ENCODE measurements around the gene CENPL. TPM values are rescaled to one million over a fixed set of nuclear protein-coding genes. Genes with fewer than 3 reads are reported as not detected.

The CENPL gene
- 5.1 and 5.5 TPM in 2 replicates for total RNA-seq

- H3K4me3 ChIP-seq (ENCODE audit: low read depth, low read length) = peak within 1 kb of the TSS; percentile 67
- FAIRE-seq = peak; percentile 13
Measured at GRCh38 chr1:173824315-173825081, at the start of gene CENPL, which contains the start of gene DARS2. CENPL (minus strand) TSS chr1:173824883; CDS start chr1:173811299, 13,584 bp downstream. DARS2 (plus strand) TSS chr1:173824673; CDS start chr1:173825230, 557 bp downstream.

GRCh38 chr1:173871500-173871899, 46.8 kb upstream of the CENPL start:
- TF ChIP-seq CTCF (IDR thresholded peaks at IDR 0.05; ENCODE audit: insufficient read depth, low read length, severe bottlenecking) = no peak
- no peaks in the 10 kb centered on the region for H3K27me3 ChIP-seq (ENCODE audit: control insufficient read depth, insufficient read depth, low read length)
- FAIRE-seq (no peak), DNase-seq (ENCODE audit: low read depth) (no peak)
- H3K4me3 ChIP-seq (ENCODE audit: low read depth, low read length) = no peak overlapping the region
- H3K36me3 ChIP-seq (ENCODE audit: control insufficient read depth, insufficient read depth, low read length) = peaks cover 2% of the 10 kb centered on the region

More at GRCh38 chr1:173824315-173825081, at the start of gene CENPL, which contains the start of gene DARS2:
- no peaks in the 10 kb centered on the region for H3K36me3 ChIP-seq (ENCODE audit: control insufficient read depth, insufficient read depth, low read length)
- no peak for TF ChIP-seq CTCF (IDR thresholded peaks at IDR 0.05; ENCODE audit: insufficient read depth, low read length, severe bottlenecking)
- DNase-seq (ENCODE audit: low read depth) = peak; percentile 95
- no peaks in the 10 kb centered on the region for H3K27me3 ChIP-seq (ENCODE audit: control insufficient read depth, insufficient read depth, low read length)

- H3K4me3 ChIP-seq (ENCODE audit: low read depth, low read length) = no peak overlapping the region
- H3K27me3 ChIP-seq (ENCODE audit: control insufficient read depth, insufficient read depth, low read length) = no peaks in the 10 kb centered on the region
- no peak for DNase-seq (ENCODE audit: low read depth)
- no peak for FAIRE-seq
- H3K36me3 ChIP-seq (ENCODE audit: control insufficient read depth, insufficient read depth, low read length) = peaks cover 2% of the 10 kb centered on the region
- no peak for TF ChIP-seq CTCF (IDR thresholded peaks at IDR 0.05; ENCODE audit: insufficient read depth, low read length, severe bottlenecking)
Measured at GRCh38 chr1:173871091-173871490, 46.4 kb upstream of the CENPL start.

GRCh38 chr1:173870252-173871075, 45.8 kb upstream of the CENPL start:
- DNase-seq (ENCODE audit: low read depth) = no peak

GRCh38 chr1:173869021-173869359, 44.3 kb upstream of the CENPL start:
- DNase-seq (ENCODE audit: low read depth) = peak; percentile 44
- Histone ChIP-seq H3K27me3 (ENCODE audit: control insufficient read depth, insufficient read depth, low read length) (no peaks in the 10 kb centered on the region), H3K36me3 (ENCODE audit: control insufficient read depth, insufficient read depth, low read length) (peaks cover 11% of the 10 kb centered on the region), H3K4me3 (ENCODE audit: low read depth, low read length) (peak overlapping the region; percentile 70)
- no peak for FAIRE-seq
- no peak for TF ChIP-seq CTCF (IDR thresholded peaks at IDR 0.05; ENCODE audit: insufficient read depth, low read length, severe bottlenecking)

More at GRCh38 chr1:173870252-173871075, 45.8 kb upstream of the CENPL start:
- Histone ChIP-seq H3K36me3 (ENCODE audit: control insufficient read depth, insufficient read depth, low read length) (peaks cover 5% of the 10 kb centered on the region), H3K27me3 (ENCODE audit: control insufficient read depth, insufficient read depth, low read length) (no peaks in the 10 kb centered on the region), H3K4me3 (ENCODE audit: low read depth, low read length) (no peak overlapping the region)
- TF ChIP-seq CTCF (IDR thresholded peaks at IDR 0.05; ENCODE audit: insufficient read depth, low read length, severe bottlenecking) = no peak
- no peak for FAIRE-seq
